Right lobe of liver (tissue), 4 donors: ENCODE data around the gene DNM3.

ENCODE experiments used
- CTCF ChIP-seq, 4 donors: fragments of 200-600 bp in 3 of 4; fragments of 450-650 bp in 1 of 4; IDR thresholded peaks; one replicate each; pipeline versions ENCODE4 v1.5.1 to v1.8.0; 2016 to 2022; ENCODE audit warnings: antibody characterized with exemption in 4 of 4, mild to moderate bottlenecking in 2 of 4
- POLR2A ChIP-seq: fragments of 450-650 bp; IDR thresholded peaks from one replicate; pipeline ENCODE4 v1.6.1; 2017; ENCODE audit warnings: antibody characterized with exemption, mild to moderate bottlenecking
- donor health status: DM: no; HTN: no; CAD: no.
- donor health status: DM: no; HTN: no; CAD: no.
- donor health status: DM: no; HTN: yes; CAD: no.

GRCh38 chr1:171902527-171902926 lies 61.2 kb downstream of the DNM3 start:
- no peak for TF ChIP-seq CTCF (IDR thresholded peaks at IDR 0.05)
- no peak for TF ChIP-seq POLR2A
